GM21619 (cell line): ENCODE results near the gene PIK3R4.

ENCODE experiments used
- ATAC-seq: cut with Tn5 transposase; IDR thresholded peaks from one replicate; pipeline ENCODE4 v1.9.1; 2021; ENCODE audit not compliant: unreplicated experiment

Gene PIK3R4

GRCh38 chr3:130743354-130743753 is 3.3 kb downstream of the PIK3R4 start:
- ATAC-seq, result no peak

- ATAC-seq, result no peak
These were observed 4.6 kb downstream of the PIK3R4 start for GRCh38 chr3:130741946-130742610.

- no peak for ATAC-seq
These were observed 6.8 kb downstream of the PIK3R4 start for GRCh38 chr3:130739848-130740247.

GRCh38 chr3:130738241-130738640 is 8.4 kb downstream of the PIK3R4 start:
- no peak for ATAC-seq

- ATAC-seq, result no peak
These were observed 9.0 kb downstream of the PIK3R4 start for GRCh38 chr3:130737622-130738021.

- ATAC-seq, result no peak
These were observed 13.3 kb downstream of the PIK3R4 start for GRCh38 chr3:130733236-130733875.

GRCh38 chr3:130732501-130732900 is 14.1 kb downstream of the PIK3R4 start:
- no peak for ATAC-seq

GRCh38 chr3:130731817-130732216 is 14.8 kb downstream of the PIK3R4 start:
- ATAC-seq, result no peak

- no peak for ATAC-seq
These were observed 17.5 kb downstream of the PIK3R4 start for GRCh38 chr3:130729154-130729553.

- ATAC-seq, result no peak
These were observed 18.6 kb downstream of the PIK3R4 start for GRCh38 chr3:130728037-130728436.

- ATAC-seq, result no peak
These were observed 20.9 kb downstream of the PIK3R4 start for GRCh38 chr3:130725746-130726145.

- ATAC-seq, result no peak
These were observed 31.0 kb downstream of the PIK3R4 start for GRCh38 chr3:130715616-130716015.

- ATAC-seq, result no peak
These were observed 33.8 kb downstream of the PIK3R4 start for GRCh38 chr3:130712718-130713423.

- no peak for ATAC-seq
These were observed 34.9 kb downstream of the PIK3R4 start for GRCh38 chr3:130711565-130712324.

- no peak for ATAC-seq
These were observed 37.0 kb downstream of the PIK3R4 start for GRCh38 chr3:130709671-130710070.

- no peak for ATAC-seq
These were observed 38.6 kb downstream of the PIK3R4 start for GRCh38 chr3:130707902-130708601.

- ATAC-seq, result no peak
These were observed 41.1 kb downstream of the PIK3R4 start for GRCh38 chr3:130705501-130705900.

- ATAC-seq, result no peak
These were observed 43.6 kb downstream of the PIK3R4 start for GRCh38 chr3:130702985-130703384.

- no peak for ATAC-seq
These were observed 46.1 kb downstream of the PIK3R4 start for GRCh38 chr3:130700541-130700940.

GRCh38 chr3:130699765-130700164 is 46.9 kb downstream of the PIK3R4 start:
- ATAC-seq, result no peak

GRCh38 chr3:130693314-130693713 is 53.3 kb downstream of the PIK3R4 start:
- ATAC-seq, result no peak
